CD1c-positive myeloid dendritic cell (primary cell): ENCODE data around the gene FLT4.

ENCODE experiments used
- DNase-seq: peaks from one replicate; pipeline ENCODE4 v3.0.0-alpha.2; 2016; ENCODE audit errors: extremely low spot score

FLT4 gene

GRCh38 chr5:180642181-180642775, 7.1 kb downstream of the FLT4 start:
- no peak for DNase-seq

- DNase-seq: no peak
Measured at GRCh38 chr5:180641566-180641900, 7.9 kb downstream of the FLT4 start.

GRCh38 chr5:180640861-180641565, 8.4 kb downstream of the FLT4 start:
- no peak for DNase-seq

- no peak for DNase-seq
Measured at GRCh38 chr5:180640611-180640860, 8.9 kb downstream of the FLT4 start.

- DNase-seq: no peak
Measured at GRCh38 chr5:180639741-180640610, 9.4 kb downstream of the FLT4 start.

GRCh38 chr5:180639287-180639686, 10.1 kb downstream of the FLT4 start:
- no peak for DNase-seq

GRCh38 chr5:180637962-180638680, 11.3 kb downstream of the FLT4 start:
- no peak for DNase-seq

GRCh38 chr5:180636403-180637075, 12.9 kb downstream of the FLT4 start:
- no peak for DNase-seq

- DNase-seq: no peak
Measured at GRCh38 chr5:180636016-180636402, 13.4 kb downstream of the FLT4 start.

- DNase-seq: no peak
Measured at GRCh38 chr5:180633283-180634177, 15.9 kb downstream of the FLT4 start.

- DNase-seq: no peak
Measured at GRCh38 chr5:180632768-180633167, 16.6 kb downstream of the FLT4 start.

- no peak for DNase-seq
Measured at GRCh38 chr5:180631549-180632383, 17.6 kb downstream of the FLT4 start.

GRCh38 chr5:180630426-180630825, 19.0 kb downstream of the FLT4 start:
- no peak for DNase-seq

GRCh38 chr5:180629831-180630382, 19.5 kb downstream of the FLT4 start:
- no peak for DNase-seq

GRCh38 chr5:180628827-180629750, 20.3 kb downstream of the FLT4 start:
- no peak for DNase-seq

GRCh38 chr5:180628211-180628610, 21.2 kb downstream of the FLT4 start:
- no peak for DNase-seq

GRCh38 chr5:180627386-180628120, 21.8 kb downstream of the FLT4 start:
- no peak for DNase-seq
